Dedifferentiated amniotic fluid mesenchymal stem cell (primary cell): Measurements from ENCODE around the gene RAB43.
"Not testable (repeated sequence)": the region's sequence is repeated elsewhere in the genome, so short reads cannot be mapped to it uniquely, and the experiment has no call there.

Experiments
- DNase-seq: peaks from one replicate; pipeline ENCODE4 v3.0.0-alpha.2; 2016; ENCODE audit errors: extremely low spot score

RAB43 gene

DNA sequence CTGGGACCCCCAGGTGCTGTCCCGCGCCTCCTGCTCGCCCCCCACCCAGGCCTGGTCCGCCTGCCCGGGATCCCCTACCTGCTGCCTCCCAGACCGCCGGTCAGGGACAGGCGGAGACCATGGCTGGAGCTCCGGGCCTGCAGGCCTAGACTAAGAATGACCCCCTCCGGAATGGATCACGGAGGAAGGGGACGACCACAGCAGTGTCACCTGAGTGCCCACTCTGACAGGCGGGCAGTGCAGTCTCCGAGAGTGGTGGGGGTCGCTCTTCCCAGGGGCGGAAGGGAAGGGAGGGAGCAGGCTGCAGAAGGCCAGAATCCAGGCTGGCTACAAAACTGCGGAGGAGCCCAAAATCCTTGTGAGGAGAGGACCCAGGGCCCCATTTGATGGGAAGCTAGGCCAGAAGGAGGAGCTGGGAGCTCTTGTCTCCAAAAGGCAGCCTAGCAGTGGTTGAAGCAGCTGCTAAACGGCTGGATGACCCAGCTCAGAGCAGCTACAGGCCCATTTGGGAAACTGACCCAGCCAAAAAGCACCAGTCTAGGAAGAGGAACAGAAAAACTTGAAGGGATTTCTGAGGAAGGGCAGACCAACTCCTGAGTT is 908 bp upstream of the RAB43 start:
- DNase-seq, result no peak

DNA sequence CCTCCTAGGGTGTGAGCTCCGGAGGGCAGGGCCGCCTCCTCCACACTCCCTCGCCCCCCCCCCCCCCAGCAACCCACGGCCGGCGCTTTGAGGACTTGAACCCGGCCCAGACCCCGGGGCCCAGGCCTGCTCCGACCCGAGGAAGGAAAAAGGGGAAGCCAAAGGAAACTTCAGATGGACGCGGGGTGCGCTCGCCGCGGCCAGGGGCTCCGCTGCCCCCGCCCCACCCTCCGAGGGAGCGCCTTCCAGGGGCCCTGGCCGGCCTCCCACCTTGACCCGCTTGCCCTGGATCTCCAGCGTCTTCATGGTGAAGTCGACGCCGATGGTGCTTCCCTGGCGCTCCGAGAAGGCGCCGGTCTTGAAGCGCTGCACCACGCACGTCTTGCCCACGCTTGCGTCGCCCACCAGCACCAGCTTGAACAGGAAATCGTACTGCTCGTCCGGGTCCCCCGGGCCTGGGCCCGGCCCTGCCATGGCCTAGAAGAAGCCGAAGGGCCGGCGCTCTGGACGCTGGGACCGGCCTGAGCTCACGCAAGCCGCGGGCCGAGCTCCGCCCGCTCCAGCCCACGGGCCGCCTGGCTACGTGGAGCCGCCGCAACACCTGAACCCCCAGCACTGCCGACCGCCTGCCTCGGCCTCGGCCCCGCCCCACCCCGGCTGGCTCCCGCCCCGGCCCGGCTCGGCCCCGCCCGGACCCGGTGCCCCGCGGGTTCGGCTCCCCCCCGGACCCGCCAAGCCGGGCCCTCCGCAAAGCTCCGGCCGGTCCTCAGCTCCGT is 400 bp downstream of the RAB43 start:
- DNase-seq, result no peak

DNA sequence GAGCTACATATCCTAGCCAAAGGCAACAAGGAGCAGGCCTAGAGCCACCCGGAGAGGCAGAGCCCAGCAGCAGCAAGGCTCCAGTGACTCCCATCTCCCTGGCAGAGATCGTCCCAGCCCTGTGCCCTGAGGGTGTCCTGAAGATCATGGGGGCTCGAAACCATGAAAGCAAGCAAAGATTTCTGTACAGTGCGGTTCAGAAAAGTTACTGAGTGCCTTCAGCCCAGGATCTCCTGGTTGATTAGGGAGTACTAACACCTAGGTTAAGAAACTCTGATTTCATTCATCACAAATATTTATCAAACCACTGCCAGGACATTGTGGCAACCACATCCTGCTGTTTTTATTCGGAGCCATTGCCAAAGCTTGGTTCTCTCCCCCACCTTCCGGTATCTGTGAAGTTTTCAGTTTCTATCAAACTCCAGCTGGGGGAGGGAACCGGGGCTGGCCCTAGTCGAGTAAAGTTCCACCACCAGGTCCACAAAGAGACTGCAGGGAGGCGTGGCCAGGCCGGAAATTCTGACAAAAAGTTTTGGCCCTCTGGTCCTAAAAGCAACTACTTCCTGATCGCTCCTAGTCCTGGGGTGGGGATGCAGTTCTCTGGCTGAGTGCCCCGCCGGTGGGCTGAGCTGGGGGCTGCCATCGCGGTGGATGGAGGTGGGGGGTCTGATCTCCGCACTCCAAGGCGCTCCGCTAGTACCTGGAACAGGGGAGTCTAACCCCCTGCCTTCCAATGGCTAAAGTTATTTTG is 1.2 kb downstream of the RAB43 start:
- peak; percentile 84 for DNase-seq

DNA sequence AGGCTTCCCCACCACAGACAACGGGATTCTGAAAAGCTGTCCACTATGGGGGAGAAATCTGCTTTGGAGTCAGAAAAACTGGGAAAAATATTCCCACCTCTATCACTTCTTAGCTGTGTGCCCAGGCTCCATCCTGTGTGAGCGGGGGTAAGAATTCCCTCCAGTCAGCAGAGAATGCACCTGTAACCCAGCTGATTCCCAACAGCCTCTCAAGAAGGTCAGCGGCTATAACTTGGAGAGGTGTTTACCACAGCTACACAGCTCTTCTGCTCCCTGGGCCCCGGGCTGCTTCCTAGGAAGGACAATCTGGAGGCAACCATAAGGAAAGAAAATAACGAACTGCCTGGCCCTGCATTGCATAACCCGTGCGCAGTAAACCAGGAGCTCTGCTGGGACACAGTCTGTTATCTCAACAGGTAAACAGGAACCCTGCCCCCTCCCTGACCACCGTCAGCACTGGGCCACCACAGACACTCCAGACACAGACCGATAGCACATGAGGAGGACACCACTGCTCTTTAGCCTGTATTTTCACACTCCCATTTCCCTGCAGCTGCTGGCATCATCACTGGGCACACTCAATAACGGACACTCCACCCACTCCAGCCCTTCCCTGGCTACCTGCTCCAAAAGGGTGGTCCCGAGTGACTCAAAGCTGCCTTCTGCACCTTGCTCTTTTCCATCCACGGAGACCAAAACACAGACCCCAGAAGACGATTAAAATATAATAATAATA is 2.1 kb downstream of the RAB43 start:
- DNase-seq, result no peak

DNA sequence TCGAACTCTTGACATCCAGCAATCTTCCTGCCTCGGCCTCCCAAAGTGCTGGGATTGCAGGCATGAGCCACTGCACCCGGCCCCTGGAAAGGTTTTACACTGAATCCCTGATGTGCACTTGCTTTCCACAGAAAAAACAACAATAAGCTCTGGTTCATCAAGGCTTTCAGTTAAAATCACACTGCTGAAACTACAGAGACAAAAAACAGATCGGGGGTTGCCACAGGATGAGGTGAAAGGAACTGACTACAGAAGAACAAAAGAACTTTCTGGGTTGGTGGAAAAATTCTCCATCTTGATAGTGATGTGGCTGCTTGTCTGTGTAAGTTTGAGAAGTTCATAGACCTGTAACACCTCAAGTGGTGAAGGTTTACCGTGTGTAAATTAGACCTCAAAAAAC is 2.9 kb downstream of the RAB43 start:
- DNase-seq, result no peak

DNA sequence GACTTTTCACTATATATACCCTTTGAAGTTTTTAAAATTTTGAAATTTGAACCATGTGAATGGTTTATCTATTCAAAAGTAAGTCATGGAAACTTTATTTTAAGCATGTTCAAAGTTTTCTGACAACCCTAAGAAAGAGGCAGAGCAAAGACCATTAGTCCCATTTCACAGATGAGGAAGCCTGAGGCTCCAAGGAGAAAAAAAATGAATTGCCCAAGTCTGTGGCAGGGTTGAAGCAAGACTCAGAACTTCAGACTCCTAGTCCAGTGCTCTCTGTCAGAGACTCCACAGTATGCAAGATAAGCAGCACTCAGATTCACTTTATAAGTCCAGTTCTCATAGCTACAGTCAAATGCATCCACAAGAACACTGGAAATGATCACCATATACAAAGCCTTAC is 4.5 kb downstream of the RAB43 start:
- no peak for DNase-seq

DNA sequence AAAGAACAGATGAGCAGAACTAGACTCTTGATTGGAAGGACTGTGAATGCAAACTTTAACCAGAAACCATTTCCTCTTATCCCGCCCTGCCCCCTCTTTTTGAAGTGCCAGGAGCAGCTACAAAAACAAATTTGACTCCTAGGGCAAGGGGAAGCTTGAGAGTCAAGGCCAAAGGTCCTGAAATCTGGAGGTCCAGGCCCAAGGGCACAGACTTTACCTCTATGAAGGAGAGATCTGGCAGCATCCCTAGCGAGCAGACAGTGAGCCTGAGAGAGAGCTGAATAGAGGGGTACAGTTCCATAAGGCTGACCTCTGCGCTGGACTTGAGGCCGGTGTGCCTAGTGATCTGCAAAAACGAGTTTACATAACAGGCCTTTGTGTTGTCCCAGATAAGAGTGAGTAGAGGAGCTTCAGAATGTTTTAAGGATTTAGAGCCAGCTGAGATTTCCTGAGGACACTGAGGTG is 5.1 kb downstream of the RAB43 start:
- DNase-seq, result no peak

DNA sequence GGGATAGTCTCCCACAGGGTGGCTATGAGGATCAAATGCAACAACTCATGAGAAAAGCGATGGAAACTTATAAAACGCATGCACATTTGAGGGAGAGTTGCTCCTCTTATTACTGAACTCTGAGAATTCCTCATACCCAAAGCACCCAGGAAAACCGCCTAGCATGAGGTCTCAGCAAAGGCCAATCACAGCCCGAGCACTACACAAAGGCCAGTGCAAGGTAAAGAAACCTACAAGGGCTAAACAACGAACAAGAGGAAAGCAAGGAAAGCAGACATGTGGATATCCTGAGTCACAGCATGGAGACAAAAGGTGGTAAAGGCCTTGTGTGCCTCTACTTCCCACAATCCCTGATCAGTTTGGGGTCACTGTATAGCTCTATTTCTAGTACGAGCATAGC is 7.1 kb downstream of the RAB43 start:
- DNase-seq, result no peak

DNA sequence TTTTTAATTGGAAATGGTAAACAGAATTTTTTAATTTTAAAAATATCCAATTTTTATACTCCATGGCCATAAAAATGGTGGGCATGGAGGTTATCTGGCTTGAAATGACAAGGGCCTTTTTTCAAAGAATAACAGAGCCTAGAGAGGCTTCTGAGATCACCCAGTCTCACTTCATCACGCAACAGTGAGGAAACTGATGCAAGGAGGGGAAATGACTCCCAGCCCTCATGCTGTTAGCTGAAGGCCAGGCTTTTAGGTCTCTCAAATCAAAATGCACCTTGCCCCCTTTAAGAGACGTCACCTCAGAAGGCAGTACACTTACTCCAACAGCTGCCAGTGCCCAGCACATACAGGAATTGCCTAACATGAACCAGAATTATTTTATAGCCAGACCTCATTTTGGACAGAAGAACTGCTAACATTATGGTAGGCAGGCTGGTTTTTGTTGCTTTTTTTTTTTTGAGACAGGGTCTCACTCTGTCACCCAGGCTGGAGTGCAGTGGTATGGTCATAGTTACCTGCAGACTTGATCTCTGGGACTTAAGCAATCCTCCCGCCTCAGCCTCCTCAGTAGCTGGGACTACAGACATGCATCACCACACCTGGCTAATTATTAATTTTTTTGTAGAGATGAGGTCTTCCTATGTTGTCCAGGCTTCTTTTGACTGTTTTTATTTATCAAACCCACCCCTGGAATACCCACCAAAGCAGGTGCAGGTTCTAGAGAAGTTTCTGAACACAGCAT is 9.1 kb downstream of the RAB43 start:
- peak; percentile 75 for DNase-seq

DNA sequence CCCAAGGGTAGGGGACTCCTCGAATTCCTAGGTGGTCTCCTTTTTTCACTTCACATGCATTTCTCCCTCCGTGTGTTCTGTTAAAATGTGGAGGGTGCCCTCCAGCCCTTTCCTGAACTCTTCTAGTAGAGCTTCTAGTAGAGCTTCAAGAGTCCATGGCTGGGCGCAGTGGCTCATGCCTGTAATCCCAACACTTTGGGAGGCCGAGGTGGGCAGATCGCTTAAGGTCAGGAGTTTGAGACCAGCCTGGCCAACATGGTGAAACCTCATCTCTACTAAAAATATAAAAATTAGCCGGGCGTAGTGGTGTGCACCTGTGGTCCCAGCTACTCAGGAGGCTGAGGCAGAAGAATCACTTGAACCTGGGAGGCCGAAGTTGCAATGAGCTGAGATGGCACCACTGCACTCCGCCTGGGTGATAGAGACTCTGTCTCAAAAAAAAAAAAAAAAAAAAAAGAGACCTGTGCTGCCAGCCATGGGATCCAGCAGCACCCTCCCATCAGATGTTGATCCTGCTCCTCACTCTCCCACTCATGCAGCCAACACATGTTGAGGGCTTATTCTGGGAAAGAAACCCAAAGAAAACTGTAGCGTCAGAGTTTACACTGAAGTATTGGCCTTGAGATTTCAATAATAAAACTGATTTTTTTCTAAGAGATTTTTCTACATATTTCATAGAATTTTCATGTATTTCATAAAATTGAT is 10.4 kb downstream of the RAB43 start:
- not testable (repeated sequence) for DNase-seq

DNA sequence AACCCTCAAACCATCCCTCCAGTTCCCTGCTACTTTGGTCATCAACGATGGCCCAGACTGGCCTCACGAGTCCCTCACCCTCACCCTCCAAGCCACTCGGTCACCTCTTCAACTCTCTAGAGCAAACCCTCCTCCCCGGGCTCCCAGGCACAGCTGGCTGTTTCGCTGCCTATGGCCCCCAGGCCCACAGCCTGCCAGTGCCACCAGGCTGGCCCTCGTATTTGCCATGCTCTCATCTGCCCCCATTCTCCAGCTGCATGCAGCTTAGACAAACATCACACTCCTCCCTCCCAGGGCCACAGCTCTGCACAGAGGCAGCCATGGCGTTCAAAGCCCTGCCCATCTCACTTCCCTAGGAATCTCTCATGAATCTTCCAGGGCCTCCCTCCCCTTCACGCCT is 13.8 kb downstream of the RAB43 start:
- DNase-seq, result no peak

DNA sequence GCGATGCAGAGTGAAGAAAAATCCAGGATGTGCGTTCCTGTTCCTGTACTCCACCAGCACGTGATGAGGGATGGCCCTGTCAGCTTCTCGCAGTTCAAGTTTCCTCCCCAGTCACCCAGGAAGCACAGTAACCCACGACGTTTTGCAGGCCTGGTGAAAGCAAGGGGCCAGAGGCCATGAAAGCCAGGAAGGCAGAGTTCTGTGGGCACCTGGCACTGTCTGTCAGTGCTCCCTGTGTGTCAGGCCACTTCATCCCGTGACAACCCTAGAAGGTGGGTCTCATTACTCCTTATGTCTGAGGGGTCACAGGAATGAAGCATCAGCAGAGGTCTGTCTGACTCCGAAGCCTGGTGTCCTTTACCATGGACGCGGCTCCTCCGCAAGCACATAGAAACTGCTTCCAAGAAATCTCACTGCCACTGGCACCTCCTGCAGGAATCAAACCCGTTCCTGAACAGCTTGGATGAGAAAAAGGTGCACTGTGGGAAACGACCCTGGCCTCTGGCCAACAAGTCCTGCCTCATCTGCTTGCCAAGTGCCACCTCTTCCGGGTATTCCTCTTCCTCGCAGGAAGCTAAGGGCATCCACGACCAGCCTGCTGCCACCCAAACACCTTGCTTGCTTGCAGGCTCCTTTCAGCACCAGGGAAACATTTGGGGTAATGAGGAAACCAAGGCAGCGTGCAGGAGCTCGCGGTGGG is 14.6 kb downstream of the RAB43 start:
- DNase-seq, result no peak

DNA sequence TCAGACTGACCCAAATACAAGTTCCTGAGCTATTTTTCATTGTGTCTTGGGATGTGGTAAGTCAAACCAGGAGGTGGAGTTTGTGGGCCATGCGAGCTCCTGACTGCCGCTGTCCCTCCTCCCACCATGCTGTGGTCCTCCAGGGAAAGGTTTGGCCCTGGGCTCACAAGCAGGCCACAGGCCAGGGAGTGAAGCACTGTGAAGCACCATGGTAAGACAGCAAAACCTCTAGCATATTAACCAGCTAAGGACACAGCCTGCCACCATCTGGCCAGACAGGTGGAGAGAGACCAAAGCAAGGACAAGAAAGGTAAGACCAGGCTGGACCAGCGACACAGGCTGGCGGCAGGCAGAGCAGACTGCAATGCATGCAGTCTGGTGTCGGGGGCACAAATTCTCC is 15.3 kb downstream of the RAB43 start:
- no peak for DNase-seq

DNA sequence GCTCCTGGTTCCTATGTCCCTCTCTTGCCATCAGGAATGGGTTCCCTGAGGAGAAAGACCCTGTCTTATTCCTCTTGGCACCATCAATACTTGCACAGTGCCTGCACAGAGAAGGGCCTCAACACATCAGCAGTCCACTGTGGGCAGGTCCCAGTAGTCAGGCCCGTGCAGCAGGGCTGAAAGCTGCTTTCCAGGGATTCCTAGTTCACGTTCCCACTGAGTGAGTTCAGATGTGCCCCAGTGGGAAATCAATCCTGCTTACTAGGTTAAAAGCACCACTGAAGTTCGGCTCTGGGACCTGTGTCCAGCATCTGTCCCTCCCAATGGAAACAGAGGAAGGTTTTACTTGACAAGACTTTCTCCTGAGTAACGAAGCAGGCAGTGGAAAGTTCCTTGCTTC is 15.7 kb downstream of the RAB43 start:
- DNase-seq, result no peak

DNA sequence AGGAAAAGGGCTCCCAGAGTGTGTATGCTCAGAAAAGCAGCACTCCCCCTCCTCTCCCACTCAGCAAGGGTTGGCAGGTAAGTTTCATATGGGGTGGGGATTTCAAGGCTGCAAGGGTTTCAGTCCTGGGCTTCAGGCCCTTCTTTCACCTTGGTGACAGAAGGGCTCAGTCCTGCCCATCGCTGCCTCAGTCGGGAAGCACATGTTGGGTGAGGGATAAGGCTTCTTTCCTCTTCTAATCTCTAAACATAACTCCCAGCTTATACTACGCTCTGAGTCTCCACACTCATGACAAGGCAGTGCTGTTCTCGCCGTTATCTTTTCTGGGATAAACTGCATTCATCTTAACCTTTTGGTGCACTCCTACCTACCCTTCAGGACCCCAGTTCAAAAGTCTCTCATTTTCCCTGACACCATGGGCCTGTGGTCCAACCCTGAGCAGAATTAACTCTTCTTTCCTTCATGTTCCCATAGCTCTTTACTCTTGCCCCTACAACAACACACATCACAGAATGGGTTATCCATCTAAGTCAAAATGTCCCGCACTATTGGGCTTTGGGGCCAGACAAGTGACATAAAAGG is 17.0 kb downstream of the RAB43 start:
- DNase-seq, result no peak

DNA sequence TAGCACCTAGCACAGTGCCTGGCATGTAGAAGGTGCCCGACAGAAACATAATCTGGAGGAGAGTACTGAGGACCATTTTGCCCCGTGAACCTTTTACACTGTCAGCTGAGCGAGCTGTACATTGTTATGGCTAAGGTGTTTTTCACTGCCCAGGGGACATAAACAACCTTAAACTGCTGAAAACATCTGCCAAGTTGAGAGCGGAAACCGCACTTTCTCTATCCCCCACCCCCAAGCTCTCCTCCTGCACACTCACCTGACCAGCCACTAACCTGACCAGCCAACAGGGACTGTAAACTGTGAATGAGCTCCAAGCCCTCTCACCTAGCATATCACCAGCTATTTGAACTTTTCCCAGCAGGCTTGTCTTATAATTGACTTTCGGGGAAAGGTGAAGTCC is 17.6 kb downstream of the RAB43 start:
- no peak for DNase-seq

DNA sequence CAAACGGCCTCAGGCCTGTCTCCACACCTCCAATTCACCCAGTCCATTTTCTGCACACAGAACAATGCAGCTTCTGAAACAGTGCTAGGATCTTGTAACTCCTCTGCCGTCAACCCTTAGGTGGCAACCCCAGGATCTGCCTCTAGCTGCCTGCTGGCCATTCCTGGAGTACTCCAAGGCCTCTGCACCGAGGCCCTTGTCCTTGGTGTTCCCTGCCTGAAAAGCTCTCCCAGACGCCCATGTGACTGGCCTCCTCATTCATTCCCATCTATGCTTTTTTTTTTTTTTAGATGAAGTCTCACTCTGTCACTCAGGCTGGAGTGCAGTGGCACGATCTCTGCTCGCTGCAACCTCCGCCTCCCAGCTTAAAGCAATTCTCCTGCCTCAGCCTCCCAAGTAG is 18.3 kb downstream of the RAB43 start:
- peak; percentile 5 for DNase-seq

DNA sequence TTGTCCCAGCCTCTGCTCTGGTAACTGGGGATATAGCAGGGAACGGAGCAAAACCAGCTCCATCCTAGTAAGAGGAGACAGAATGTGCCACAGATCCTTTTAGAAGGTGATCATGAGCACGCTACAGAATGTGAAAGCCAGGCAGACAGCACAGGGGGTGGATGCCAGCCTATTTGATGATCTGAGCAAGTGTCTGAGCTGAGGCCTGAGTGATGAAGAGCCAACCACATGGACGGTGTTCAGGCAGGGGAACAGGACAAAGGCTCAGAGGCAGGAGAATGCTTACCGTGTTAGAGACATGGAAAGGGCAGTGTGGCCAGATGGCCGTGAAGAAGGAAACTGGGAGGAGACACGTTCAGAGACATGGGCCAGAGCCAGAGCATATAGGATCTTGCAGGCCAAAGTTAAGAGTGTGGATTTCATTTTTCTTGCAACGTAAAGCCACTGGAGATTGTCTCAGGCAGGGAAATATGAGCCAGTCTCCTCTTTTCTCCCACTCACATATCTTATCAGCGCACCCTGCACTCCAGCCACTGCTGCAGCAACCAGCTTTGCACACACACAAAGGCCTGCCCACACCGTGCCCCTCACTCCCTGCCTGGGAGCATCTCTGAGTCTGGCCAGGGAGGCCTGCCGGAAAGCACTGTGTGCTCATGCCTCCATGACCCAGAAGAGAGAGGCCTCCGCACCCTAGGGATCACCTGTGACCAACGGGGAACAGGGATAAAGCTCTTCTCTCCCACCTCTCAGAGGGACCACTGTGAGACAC is 20.1 kb downstream of the RAB43 start:
- DNase-seq, result no peak

DNA sequence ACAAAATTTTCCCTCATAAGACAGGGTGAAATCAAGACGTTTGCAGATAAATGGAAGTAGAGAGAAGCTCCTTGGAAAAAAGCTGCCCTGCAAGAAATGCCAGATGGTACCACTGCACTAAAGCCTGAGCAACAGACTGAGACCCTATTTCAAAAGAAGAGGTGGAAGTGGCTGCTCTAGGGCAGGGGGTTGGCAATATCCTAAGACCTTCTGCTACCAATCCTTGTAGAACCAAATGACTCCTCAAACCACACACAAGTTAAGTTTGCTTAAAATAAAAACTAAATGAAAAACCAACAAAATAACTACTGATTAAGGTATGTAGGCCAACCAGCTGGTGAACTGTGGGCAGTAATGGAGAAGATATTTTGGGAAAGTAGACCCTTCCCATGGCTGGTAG is 21.3 kb downstream of the RAB43 start:
- peak; percentile 8 for DNase-seq
